ENCODE measurements around the gene SPHK1.

Gene SPHK1

DNA sequence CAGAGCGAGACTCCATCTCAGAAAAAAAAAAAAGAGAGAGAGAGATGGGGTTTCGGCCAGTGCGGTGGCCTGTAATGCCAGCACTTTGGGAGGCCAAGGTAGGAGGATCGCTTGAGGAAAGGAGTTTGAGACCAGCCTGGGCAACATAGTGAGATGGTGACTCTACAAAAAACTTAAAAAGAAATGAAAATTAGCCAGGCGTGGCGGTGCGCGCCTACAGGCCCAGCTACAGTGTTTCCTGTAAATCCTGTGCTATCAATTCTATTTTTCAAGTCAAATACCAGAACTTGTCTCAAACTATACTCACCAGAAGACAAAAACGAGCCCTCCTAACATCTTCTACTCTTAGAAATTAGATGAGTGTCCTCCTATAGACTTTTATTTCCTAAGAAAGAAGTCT is 49.3 kb downstream of the SPHK1 start:
- DNase-seq (ENCODE audit: low spot score), result no peak

DNA sequence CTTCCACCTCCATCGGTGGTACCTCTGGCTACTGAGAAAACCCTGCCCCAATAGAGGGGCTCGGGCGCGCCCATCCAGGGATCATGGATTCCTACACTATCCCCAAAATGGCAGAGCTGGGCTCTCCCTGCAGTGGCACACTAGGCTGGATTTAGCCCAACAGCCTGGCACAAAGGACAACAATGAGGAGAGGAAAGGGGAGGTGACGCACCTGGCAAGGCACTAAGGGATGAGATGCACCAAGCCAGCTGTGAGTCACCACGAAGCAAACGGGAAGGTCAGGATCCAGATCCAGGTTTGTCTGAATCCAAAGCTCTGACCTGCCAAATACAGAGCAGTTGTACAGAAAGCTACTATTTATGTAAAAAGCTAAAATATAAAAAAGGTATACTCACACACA is 50.5 kb downstream of the SPHK1 start:
- no peak for DNase-seq (ENCODE audit: low spot score)

DNA sequence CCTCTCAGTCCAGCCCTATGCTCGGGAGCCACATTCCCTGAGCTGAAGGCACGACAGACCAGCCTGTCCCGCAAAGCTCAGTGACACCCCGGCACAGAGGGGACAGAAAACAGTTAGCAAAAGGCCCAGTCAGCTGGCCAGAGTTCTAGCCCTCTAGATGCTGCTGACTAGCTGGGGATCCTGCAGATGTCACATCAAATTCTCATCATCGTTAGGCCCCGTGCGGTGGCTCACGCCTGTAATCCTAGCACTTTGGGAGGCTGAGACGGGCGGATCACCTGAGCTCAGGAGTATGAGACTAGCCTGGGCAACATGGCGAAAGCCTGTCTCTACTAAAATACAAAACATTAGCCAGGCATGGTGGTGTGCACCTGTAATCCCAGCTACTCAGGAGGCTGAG is 51.3 kb downstream of the SPHK1 start:
- no peak for DNase-seq (ENCODE audit: low spot score)
